ENCODE results near the gene CEP164. TPM values are rescaled to one million over a fixed set of nuclear protein-coding genes. Genes with fewer than 3 reads are reported as not detected.

CEP164 gene
- total and polyA plus RNA-seq, 10 of the 15 experiments (the other 5 are each of a cell fraction or from before 2014, with no cell fraction given) = 4.2 to 31.2 (median 20.2) TPM

DNA sequence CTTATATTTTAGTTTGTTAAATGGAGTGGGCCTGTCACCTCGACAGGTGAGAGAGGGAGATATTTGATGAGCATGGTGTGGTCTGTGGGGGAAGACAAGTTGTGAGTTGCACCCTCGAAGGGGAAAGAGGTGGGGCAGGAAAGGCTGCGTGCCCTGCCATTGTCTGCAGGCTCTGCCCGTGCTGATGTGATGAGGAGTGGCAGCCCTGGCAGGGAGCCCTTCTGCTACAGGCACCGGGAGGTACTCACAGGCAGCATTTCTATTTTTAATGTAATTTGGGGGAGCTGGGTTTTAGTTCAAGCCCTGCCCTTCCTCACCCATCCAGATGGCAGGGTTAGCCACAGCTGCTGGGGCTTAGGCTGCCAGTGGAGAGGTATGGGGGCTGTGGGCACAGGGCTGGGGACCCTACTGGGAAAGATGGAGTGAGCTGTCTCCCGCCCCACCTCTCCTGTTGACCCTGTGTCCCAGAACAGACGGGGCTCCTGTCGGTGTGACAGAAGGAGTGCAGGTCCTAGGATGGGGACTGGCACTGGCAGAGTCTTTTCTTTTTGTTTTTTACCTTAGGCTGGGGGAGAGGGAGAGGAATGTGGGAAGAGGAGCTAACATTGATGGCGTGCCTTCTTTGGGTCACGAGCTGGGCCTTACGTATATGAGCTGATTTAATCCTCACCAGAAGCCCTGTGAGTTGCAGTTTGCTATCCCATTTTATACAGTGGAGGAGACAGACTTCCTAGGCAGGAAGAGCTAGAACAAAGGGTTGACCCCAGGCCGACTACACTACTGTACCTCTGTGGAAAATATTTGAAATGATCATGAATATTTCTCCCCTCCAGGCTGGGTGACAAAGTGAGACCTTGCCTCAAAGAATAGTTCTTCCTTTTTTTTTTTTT, 51.6 kb downstream of the CEP164 start:
- Histone ChIP-seq H4K20me1 (ENCODE audit: control insufficient read depth, insufficient read depth) (no peaks in the 10 kb centered on the region), H3K4me2 (ENCODE audit: control insufficient read depth, insufficient read depth) (no peak overlapping the region), H3K36me3 (ENCODE audit: control insufficient read depth in 2 of 2, insufficient read depth in 2 of 2, low read length in 1 of 2) (peaks cover 2 to 6% of the 10 kb centered on the region in 2 experiments; a peak in 3 of 4 replicates), H3K79me2 (ENCODE audit: control insufficient read depth, insufficient read depth, low read length) (no peaks in the 10 kb centered on the region), H3K27me3 (replicated peaks in 1 of 2; ENCODE audit: control insufficient read depth in 2 of 2, insufficient read depth in 2 of 2, low read length in 1 of 2) (no peaks in the 10 kb centered on the region), H3K4me1 (ENCODE audit: control insufficient read depth, insufficient read depth, low read length) (no peaks in the 10 kb centered on the region), H3K4me3 (no peak overlapping the region), H2AFZ (ENCODE audit: control insufficient read depth, low read depth, low read length) (no peak overlapping the region), H3K27ac (ENCODE audit: control insufficient read depth, insufficient read depth) (no peak overlapping the region), H3K9me3 (replicated peaks; ENCODE audit: control insufficient read depth, insufficient read depth, low read length) (no peaks in the 10 kb centered on the region), H3K9ac (ENCODE audit: control insufficient read depth, insufficient read depth, low read length) (no peak overlapping the region)
- CTCF ChIA-PET = interaction anchor here (1.1 kb wide), 2 partner anchors 12 to 46 kb away, joined by 3 to 4 read pairs; no protein-coding TSS in a partner anchor
- POLR2A ChIA-PET = interaction anchor here (0.6 to 0.7 kb wide), 2 partner anchors 10 to 15 kb away, joined by 4 to 5 read pairs; no protein-coding TSS in a partner anchor
- FAIRE-seq (no peak), DNase-seq (ENCODE audit: low read depth, low spot score) (no peak), ATAC-seq (no peak)
- no TSS peak for BruUV-seq (replicated peaks)
- WGBS (ENCODE audit: insufficient coverage, insufficient replicate concordance, low lambda C conversion rate, missing lambda C conversion rate) = 80% methylated on average over 12 of the region's 12 CpGs
- in situ Hi-C loops (cut with MboI) (no loop called here), intact Hi-C loops (cut with micrococcal nuclease; ENCODE audit: unreplicated experiment) (no loop called here)
- SMC1A ChIA-PET (ENCODE audit: uncharacterized antibody, unreplicated experiment) = interaction anchor here (0.6 kb wide), 1 partner anchor 26 kb away, joined by 3 read pairs; no protein-coding TSS in a partner anchor
- RAD21 ChIA-PET (ENCODE audit: unreplicated experiment) = no interaction called here
- TF ChIP-seq, protein P1, sequence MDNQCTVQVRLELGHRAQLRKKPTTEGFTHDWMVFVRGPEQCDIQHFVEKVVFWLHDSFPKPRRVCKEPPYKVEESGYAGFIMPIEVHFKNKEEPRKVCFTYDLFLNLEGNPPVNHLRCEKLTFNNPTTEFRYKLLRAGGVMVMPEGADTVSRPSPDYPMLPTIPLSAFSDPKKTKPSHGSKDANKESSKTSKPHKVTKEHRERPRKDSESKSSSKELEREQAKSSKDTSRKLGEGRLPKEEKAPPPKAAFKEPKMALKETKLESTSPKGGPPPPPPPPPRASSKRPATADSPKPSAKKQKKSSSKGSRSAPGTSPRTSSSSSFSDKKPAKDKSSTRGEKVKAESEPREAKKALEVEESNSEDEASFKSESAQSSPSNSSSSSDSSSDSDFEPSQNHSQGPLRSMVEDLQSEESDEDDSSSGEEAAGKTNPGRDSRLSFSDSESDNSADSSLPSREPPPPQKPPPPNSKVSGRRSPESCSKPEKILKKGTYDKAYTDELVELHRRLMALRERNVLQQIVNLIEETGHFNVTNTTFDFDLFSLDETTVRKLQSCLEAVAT (IDR thresholded peaks at IDR 0.05) = no peak
- TF ChIP-seq SP1 (IDR thresholded peaks at IDR 0.05; ENCODE audit: low read depth, low read length) = no peak
- TF ChIP-seq, protein P2, sequence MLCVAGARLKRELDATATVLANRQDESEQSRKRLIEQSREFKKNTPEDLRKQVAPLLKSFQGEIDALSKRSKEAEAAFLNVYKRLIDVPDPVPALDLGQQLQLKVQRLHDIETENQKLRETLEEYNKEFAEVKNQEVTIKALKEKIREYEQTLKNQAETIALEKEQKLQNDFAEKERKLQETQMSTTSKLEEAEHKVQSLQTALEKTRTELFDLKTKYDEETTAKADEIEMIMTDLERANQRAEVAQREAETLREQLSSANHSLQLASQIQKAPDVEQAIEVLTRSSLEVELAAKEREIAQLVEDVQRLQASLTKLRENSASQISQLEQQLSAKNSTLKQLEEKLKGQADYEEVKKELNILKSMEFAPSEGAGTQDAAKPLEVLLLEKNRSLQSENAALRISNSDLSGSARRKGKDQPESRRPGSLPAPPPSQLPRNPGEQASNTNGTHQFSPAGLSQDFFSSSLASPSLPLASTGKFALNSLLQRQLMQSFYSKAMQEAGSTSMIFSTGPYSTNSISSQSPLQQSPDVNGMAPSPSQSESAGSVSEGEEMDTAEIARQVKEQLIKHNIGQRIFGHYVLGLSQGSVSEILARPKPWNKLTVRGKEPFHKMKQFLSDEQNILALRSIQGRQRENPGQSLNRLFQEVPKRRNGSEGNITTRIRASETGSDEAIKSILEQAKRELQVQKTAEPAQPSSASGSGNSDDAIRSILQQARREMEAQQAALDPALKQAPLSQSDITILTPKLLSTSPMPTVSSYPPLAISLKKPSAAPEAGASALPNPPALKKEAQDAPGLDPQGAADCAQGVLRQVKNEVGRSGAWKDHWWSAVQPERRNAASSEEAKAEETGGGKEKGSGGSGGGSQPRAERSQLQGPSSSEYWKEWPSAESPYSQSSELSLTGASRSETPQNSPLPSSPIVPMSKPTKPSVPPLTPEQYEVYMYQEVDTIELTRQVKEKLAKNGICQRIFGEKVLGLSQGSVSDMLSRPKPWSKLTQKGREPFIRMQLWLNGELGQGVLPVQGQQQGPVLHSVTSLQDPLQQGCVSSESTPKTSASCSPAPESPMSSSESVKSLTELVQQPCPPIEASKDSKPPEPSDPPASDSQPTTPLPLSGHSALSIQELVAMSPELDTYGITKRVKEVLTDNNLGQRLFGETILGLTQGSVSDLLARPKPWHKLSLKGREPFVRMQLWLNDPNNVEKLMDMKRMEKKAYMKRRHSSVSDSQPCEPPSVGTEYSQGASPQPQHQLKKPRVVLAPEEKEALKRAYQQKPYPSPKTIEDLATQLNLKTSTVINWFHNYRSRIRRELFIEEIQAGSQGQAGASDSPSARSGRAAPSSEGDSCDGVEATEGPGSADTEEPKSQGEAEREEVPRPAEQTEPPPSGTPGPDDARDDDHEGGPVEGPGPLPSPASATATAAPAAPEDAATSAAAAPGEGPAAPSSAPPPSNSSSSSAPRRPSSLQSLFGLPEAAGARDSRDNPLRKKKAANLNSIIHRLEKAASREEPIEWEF (IDR thresholded peaks at IDR 0.05; ENCODE audit: insufficient replicate concordance, low read depth, low read length) = no peak
- TF ChIP-seq STAT3 (IDR thresholded peaks at IDR 0.05; ENCODE audit: low read depth, low read length) = no peak
- no peak for TF ChIP-seq CBX3 (IDR thresholded peaks at IDR 0.05; ENCODE audit: borderline replicate concordance, low read depth)
- TF ChIP-seq GATAD2B (conservative IDR thresholded peaks at IDR 0.05; ENCODE audit: low read depth) = no peak
- no peak for TF ChIP-seq TAF1 (IDR thresholded peaks at IDR 0.05; ENCODE audit: borderline replicate concordance, low read depth, low read length)
- TF ChIP-seq, protein P3, sequence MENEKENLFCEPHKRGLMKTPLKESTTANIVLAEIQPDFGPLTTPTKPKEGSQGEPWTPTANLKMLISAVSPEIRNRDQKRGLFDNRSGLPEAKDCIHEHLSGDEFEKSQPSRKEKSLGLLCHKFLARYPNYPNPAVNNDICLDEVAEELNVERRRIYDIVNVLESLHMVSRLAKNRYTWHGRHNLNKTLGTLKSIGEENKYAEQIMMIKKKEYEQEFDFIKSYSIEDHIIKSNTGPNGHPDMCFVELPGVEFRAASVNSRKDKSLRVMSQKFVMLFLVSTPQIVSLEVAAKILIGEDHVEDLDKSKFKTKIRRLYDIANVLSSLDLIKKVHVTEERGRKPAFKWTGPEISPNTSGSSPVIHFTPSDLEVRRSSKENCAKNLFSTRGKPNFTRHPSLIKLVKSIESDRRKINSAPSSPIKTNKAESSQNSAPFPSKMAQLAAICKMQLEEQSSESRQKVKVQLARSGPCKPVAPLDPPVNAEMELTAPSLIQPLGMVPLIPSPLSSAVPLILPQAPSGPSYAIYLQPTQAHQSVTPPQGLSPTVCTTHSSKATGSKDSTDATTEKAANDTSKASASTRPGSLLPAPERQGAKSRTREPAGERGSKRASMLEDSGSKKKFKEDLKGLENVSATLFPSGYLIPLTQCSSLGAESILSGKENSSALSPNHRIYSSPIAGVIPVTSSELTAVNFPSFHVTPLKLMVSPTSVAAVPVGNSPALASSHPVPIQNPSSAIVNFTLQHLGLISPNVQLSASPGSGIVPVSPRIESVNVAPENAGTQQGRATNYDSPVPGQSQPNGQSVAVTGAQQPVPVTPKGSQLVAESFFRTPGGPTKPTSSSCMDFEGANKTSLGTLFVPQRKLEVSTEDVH (IDR thresholded peaks at IDR 0.05; ENCODE audit: low read depth, partially characterized antibody) = no peak
- no peak for TF ChIP-seq FOXM1 (IDR thresholded peaks at IDR 0.05; ENCODE audit: low read depth, low read length)
- no peak for TF ChIP-seq SREBF1 (IDR thresholded peaks at IDR 0.05; ENCODE audit: low read length)
- TF ChIP-seq, protein P4, sequence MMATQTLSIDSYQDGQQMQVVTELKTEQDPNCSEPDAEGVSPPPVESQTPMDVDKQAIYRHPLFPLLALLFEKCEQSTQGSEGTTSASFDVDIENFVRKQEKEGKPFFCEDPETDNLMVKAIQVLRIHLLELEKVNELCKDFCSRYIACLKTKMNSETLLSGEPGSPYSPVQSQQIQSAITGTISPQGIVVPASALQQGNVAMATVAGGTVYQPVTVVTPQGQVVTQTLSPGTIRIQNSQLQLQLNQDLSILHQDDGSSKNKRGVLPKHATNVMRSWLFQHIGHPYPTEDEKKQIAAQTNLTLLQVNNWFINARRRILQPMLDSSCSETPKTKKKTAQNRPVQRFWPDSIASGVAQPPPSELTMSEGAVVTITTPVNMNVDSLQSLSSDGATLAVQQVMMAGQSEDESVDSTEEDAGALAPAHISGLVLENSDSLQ (IDR thresholded peaks at IDR 0.05) = no peak
- no peak for TF ChIP-seq SIX5 (IDR thresholded peaks at IDR 0.05; ENCODE audit: low read depth, low read length, severe bottlenecking)

Data from GM12878 (cell line).